HG03066 (cell line): Measurements from ENCODE around the gene JMJD1C.
"Not testable (repeated sequence)": the region's sequence is repeated elsewhere in the genome, so short reads cannot be mapped to it uniquely, and the experiment has no call there.

Experiments
- ATAC-seq: cut with Tn5 transposase; IDR thresholded peaks from one replicate; pipeline ENCODE4 v1.9.1; 2021; ENCODE audit warnings: low read depth; ENCODE audit not compliant: unreplicated experiment

JMJD1C gene

GRCh38 chr10:63413429-63413828 is 52.3 kb downstream of the JMJD1C start:
- no peak for ATAC-seq

- no peak for ATAC-seq
These were observed 53.5 kb downstream of the JMJD1C start for GRCh38 chr10:63412304-63412703.

GRCh38 chr10:63410633-63411032 is 55.1 kb downstream of the JMJD1C start:
- no peak for ATAC-seq

- ATAC-seq, result no peak
These were observed 56.2 kb downstream of the JMJD1C start for GRCh38 chr10:63409465-63410027.

- ATAC-seq, result no peak
These were observed 58.6 kb downstream of the JMJD1C start for GRCh38 chr10:63407136-63407662.

- ATAC-seq, result no peak
These were observed 69.5 kb downstream of the JMJD1C start for GRCh38 chr10:63396133-63396761.

- no peak for ATAC-seq
These were observed 72.7 kb downstream of the JMJD1C start for GRCh38 chr10:63393050-63393449.

GRCh38 chr10:63392224-63392623 is 73.6 kb downstream of the JMJD1C start:
- no peak for ATAC-seq

GRCh38 chr10:63391812-63392211 is 74.0 kb downstream of the JMJD1C start:
- ATAC-seq, result no peak

GRCh38 chr10:63390521-63390920 is 75.3 kb downstream of the JMJD1C start:
- ATAC-seq, result no peak

- peak; percentile 76 for ATAC-seq
These were observed 77.3 kb downstream of the JMJD1C start for GRCh38 chr10:63388421-63389031.

GRCh38 chr10:63385254-63385653 is 80.5 kb downstream of the JMJD1C start:
- ATAC-seq, result no peak

GRCh38 chr10:63384675-63385074 is 81.1 kb downstream of the JMJD1C start:
- ATAC-seq, result no peak

GRCh38 chr10:63384001-63384400 is 81.8 kb downstream of the JMJD1C start:
- ATAC-seq, result no peak

GRCh38 chr10:63383141-63383540 is 82.6 kb downstream of the JMJD1C start:
- ATAC-seq, result no peak

- ATAC-seq, result no peak
These were observed 83.7 kb downstream of the JMJD1C start for GRCh38 chr10:63382066-63382465.

- ATAC-seq, result not testable (repeated sequence)
These were observed 88.5 kb downstream of the JMJD1C start for GRCh38 chr10:63377305-63377661.

GRCh38 chr10:63376560-63377304 is 89.0 kb downstream of the JMJD1C start:
- ATAC-seq, result peak; percentile 95

- no peak for ATAC-seq
These were observed 89.9 kb downstream of the JMJD1C start for GRCh38 chr10:63375859-63376258.

GRCh38 chr10:63375458-63375857 is 90.3 kb downstream of the JMJD1C start:
- no peak for ATAC-seq

GRCh38 chr10:63374991-63375390 is 90.8 kb downstream of the JMJD1C start:
- no peak for ATAC-seq
